ENCODE measurements around the gene ARHGAP1. TPM values are rescaled to one million over a fixed set of nuclear protein-coding genes. Genes with fewer than 3 reads are reported as not detected.
"Not testable (repeated sequence)": the region's sequence is repeated elsewhere in the genome, so short reads cannot be mapped to it uniquely, and the experiment has no call there.

ARHGAP1 gene
- total RNA-seq, 1 donor from 2014 or later, result 98.1 TPM

DNA sequence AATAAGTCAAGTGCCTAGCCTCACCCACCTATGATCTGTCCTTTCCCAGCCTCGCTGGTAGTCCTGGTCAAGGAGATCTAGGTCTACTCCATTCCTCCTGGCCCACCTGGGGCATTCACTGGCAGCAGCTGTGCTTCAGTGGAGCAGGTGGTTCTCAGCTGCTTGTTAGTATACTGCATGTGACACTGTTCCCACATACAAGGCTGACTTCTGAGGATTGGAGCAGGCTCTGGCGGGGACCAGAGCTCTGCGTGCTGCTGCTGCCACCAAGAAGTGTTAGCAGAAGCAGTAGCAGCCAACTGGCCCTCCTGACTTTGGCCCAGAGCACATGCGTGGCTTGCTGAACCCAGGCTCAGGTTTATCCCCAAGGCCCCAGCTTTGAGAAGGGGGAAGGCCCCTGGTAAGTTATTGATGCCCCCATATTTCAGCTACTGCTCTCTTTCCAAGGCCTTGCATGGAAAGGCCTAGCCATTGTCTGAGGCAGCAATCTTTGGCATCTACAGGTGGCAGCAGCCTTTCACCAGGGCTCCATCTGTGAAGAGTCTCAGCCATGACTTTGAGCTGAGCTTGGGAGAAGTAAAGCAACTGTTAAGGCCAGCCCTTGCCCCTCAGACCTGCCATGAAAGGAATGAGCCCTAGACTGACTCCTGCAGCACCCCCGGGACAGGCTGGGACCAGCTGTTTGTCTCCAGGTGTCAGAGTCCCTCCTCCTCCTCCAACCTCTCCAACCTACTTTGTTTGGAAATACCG, 26.5 kb downstream of the ARHGAP1 start:
- H3K4me1 Mint-ChIP-seq (ENCODE audit: unreplicated experiment), result peaks cover 15% of the 10 kb centered on the region
- no peaks in the 10 kb centered on the region for H3K27me3 Mint-ChIP-seq (ENCODE audit: unreplicated experiment)
- no peaks in the 10 kb centered on the region for H3K9me3 Mint-ChIP-seq (ENCODE audit: unreplicated experiment)
- no peak overlapping the region for H3K4me3 Mint-ChIP-seq (ENCODE audit: unreplicated experiment)
- H3K27ac Mint-ChIP-seq (ENCODE audit: unreplicated experiment), result peak overlapping the region; percentile 70
- DNase-seq (ENCODE audit: extremely low spot score, unreplicated experiment), result no peak
- peaks cover 28% of the 10 kb centered on the region for H3K36me3 Mint-ChIP-seq (ENCODE audit: unreplicated experiment)
- TF ChIP-seq, protein P1, sequence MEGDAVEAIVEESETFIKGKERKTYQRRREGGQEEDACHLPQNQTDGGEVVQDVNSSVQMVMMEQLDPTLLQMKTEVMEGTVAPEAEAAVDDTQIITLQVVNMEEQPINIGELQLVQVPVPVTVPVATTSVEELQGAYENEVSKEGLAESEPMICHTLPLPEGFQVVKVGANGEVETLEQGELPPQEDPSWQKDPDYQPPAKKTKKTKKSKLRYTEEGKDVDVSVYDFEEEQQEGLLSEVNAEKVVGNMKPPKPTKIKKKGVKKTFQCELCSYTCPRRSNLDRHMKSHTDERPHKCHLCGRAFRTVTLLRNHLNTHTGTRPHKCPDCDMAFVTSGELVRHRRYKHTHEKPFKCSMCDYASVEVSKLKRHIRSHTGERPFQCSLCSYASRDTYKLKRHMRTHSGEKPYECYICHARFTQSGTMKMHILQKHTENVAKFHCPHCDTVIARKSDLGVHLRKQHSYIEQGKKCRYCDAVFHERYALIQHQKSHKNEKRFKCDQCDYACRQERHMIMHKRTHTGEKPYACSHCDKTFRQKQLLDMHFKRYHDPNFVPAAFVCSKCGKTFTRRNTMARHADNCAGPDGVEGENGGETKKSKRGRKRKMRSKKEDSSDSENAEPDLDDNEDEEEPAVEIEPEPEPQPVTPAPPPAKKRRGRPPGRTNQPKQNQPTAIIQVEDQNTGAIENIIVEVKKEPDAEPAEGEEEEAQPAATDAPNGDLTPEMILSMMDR (IDR thresholded peaks at IDR 0.05), result no peak

DNA sequence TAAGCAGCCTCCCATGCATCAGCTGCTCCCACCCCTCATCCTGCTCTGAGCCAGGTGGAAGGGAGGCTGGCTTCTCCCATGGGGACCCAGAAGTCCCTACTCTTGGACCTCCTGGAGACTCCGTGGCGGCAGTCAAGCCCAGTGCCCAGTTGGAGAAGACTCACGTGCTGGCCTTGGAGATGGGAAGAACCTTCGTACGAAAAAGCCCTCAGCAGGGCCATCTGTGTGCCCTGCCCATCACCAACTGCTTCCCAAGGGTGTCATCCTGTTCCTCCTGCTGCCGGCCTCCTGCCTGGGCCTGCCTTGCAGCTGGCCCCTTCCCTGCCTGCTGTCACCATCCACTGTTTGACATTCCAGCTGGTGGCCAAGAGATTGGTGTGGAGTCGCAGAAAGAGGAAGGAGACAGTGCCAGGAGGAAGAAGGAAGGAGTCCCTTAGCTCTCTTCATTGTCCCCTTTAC, 28.0 kb downstream of the ARHGAP1 start:
- peaks cover 30% of the 10 kb centered on the region for H3K36me3 Mint-ChIP-seq (ENCODE audit: unreplicated experiment)
- no peak for DNase-seq (ENCODE audit: extremely low spot score, unreplicated experiment)
- H3K4me1 Mint-ChIP-seq (ENCODE audit: unreplicated experiment), result peaks cover 15% of the 10 kb centered on the region
- H3K27ac Mint-ChIP-seq (ENCODE audit: unreplicated experiment), result no peak overlapping the region
- TF ChIP-seq, protein P1 (IDR thresholded peaks at IDR 0.05), result no peak
- no peaks in the 10 kb centered on the region for H3K27me3 Mint-ChIP-seq (ENCODE audit: unreplicated experiment)
- H3K9me3 Mint-ChIP-seq (ENCODE audit: unreplicated experiment), result no peaks in the 10 kb centered on the region
- H3K4me3 Mint-ChIP-seq (ENCODE audit: unreplicated experiment), result no peak overlapping the region

DNA sequence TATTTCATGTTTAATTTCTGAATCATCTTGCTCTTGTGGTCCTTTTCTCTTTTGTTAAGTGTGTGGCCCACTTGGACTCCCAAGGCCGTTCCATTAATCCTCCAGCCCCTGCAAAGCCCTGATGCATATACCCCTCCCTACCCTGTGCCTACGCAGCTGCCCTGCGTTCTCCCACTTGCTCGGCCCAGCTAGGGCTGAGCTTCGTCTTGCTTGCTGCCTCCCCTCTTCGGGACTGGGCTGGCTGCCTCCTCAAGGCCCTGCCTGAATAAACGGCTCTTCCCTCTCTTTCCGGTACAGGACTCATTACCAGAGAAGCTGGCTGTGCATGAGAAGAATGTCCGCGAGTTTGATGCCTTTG, 28.5 kb downstream of the ARHGAP1 start:
- Mint-ChIP-seq H3K36me3 (ENCODE audit: unreplicated experiment) (peaks cover 30% of the 10 kb centered on the region), H3K4me3 (ENCODE audit: unreplicated experiment) (no peak overlapping the region), H3K27me3 (ENCODE audit: unreplicated experiment) (no peaks in the 10 kb centered on the region), H3K4me1 (ENCODE audit: unreplicated experiment) (peaks cover 15% of the 10 kb centered on the region), H3K27ac (ENCODE audit: unreplicated experiment) (no peak overlapping the region), H3K9me3 (ENCODE audit: unreplicated experiment) (no peaks in the 10 kb centered on the region)
- TF ChIP-seq, protein P1 (IDR thresholded peaks at IDR 0.05), result no peak
- no peak for DNase-seq (ENCODE audit: extremely low spot score, unreplicated experiment)

DNA sequence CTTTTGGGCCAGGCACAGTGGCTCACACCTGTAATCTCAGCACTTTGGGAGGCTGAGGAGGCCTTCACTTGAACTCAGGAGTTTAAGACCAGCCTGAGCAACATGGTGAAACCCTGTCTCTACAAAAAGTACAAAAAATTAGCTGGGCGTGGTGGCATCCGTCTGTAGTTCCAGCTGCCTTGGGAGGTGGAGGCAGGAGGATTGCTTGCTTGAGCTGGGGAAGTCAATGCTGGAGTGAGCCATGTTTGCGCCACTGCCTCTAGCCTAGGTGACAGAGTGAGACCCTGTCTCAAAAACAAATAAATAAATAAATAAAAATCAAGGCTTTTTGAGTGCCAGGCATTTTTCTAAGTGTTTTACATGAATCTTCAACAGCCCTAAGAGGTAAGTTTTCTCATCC, 29.9 kb downstream of the ARHGAP1 start:
- H3K27me3 Mint-ChIP-seq (ENCODE audit: unreplicated experiment); H3K27ac Mint-ChIP-seq (ENCODE audit: unreplicated experiment); H3K4me3 Mint-ChIP-seq (ENCODE audit: unreplicated experiment); DNase-seq (ENCODE audit: extremely low spot score, unreplicated experiment); H3K9me3 Mint-ChIP-seq (ENCODE audit: unreplicated experiment): not testable (repeated sequence)
- Mint-ChIP-seq H3K36me3 (ENCODE audit: unreplicated experiment) (peaks cover 41% of the 10 kb centered on the region), H3K4me1 (ENCODE audit: unreplicated experiment) (peaks cover 17% of the 10 kb centered on the region)

DNA sequence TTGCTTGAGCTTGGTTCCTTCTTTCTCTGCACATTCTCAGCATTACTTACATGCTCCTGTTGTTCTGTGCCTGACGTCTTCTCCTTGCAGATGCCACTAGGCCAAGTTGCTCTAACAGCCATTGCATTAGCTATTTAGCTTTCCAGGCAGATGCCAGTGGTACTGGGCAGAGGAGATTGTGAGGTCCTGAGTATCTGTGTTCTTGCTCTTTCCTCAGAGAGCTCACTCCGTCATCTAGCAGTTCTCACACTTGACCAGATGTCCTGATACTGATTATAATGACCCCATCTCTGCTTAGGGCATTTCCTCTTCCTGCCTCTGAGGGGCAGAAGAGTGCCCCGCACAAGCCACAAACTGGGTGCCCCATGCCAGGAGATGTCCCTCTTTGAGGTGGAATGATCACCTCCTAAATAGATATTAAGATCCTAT, 30.7 kb downstream of the ARHGAP1 start:
- Mint-ChIP-seq H3K4me3 (ENCODE audit: unreplicated experiment) (no peak overlapping the region), H3K27ac (ENCODE audit: unreplicated experiment) (no peak overlapping the region), H3K36me3 (ENCODE audit: unreplicated experiment) (peaks cover 49% of the 10 kb centered on the region), H3K4me1 (ENCODE audit: unreplicated experiment) (peaks cover 10% of the 10 kb centered on the region), H3K9me3 (ENCODE audit: unreplicated experiment) (no peaks in the 10 kb centered on the region), H3K27me3 (ENCODE audit: unreplicated experiment) (no peaks in the 10 kb centered on the region)
- TF ChIP-seq, protein P1 (IDR thresholded peaks at IDR 0.05), result no peak
- no peak for DNase-seq (ENCODE audit: extremely low spot score, unreplicated experiment)

Measured in osteocyte (in vitro differentiated cells).